PFSK-1 (cell line): ENCODE data around the gene TTC21A.

Experiments used
- FOXP2 ChIP-seq: optimal IDR thresholded peaks from 2 replicates; pipeline ENCODE3; 2011; ENCODE audit warnings: borderline replicate concordance, control low read depth, inconsistent platforms; ENCODE audit not compliant: insufficient read depth; ENCODE audit errors: extremely low read length, extremely low read depth
- POLR2AphosphoS5 ChIP-seq: IDR thresholded peaks from 2 replicates; pipeline ENCODE4 v1.6.1; 2012; ENCODE audit warnings: low read depth, mild to moderate bottlenecking, control low read depth, low read length, moderate library complexity
- SIN3A ChIP-seq: IDR thresholded peaks from 2 replicates; pipeline ENCODE4 v1.6.1; 2012; ENCODE audit warnings: mild to moderate bottlenecking, low read length, moderate library complexity, borderline replicate concordance; ENCODE audit not compliant: insufficient read depth
- TAF1 ChIP-seq: IDR thresholded peaks from 2 replicates; pipeline ENCODE4 v1.6.1; 2012; ENCODE audit warnings: low read length, control low read depth, borderline replicate concordance; ENCODE audit not compliant: insufficient read depth
- TF ChIP-seq, protein P1 (sequence below), 2 experiments: IDR thresholded peaks; 2 replicates each; pipeline versions ENCODE4 v1.6.1 to v1.8.0; 2011 to 2012; ENCODE audit warnings: low read depth in 2 of 2, low read length in 2 of 2, control low read depth in 1 of 2, inconsistent platforms in 1 of 2, mild to moderate bottlenecking in 1 of 2, moderate library complexity in 1 of 2; ENCODE audit not compliant: insufficient read depth in 1 of 2

The TTC21A gene

DNA sequence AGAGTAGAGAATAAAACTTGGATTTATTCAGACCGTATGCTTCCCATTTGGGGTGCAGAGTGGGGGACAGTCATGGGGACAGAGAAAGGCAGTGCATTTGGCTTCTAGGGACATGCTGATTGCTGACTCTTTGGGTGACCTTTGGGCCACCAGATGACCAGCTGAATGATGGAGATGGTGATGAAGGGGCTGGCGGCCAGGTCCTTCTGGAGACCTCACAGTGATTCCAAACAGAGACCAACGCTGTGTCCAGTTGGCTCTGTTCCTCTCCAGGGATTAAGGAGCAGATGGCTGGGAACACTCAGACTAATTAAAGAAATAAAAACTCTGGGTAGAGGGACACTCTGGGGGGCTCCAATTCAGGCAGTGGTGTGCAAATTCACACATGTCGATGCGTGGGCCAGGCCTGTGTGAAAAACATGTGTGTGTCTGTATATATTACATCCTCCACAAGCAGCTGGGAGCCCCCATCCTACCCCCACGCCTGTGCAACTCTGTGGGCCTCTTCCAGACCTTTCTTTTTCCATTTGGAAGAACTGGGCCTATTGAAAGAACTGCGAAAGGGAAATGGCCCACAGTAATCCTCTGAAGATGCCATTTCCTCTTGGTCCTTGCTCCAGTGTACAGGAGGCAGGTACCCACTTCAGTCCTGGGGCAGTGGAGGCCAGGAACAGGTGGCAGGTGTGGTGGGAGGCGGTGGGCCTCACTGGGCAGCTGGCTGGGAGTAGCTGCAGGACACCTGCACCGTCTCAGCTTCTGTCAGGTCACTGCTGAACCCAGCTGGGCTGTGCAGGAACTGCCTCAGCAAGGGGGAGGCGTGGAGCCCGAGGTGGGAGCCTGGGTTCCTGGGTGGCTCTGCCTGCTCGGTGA lies 76.0 kb downstream of the TTC21A start:
- TF ChIP-seq FOXP2 (no peak), POLR2AphosphoS5 (no peak)
- TF ChIP-seq, protein P1, sequence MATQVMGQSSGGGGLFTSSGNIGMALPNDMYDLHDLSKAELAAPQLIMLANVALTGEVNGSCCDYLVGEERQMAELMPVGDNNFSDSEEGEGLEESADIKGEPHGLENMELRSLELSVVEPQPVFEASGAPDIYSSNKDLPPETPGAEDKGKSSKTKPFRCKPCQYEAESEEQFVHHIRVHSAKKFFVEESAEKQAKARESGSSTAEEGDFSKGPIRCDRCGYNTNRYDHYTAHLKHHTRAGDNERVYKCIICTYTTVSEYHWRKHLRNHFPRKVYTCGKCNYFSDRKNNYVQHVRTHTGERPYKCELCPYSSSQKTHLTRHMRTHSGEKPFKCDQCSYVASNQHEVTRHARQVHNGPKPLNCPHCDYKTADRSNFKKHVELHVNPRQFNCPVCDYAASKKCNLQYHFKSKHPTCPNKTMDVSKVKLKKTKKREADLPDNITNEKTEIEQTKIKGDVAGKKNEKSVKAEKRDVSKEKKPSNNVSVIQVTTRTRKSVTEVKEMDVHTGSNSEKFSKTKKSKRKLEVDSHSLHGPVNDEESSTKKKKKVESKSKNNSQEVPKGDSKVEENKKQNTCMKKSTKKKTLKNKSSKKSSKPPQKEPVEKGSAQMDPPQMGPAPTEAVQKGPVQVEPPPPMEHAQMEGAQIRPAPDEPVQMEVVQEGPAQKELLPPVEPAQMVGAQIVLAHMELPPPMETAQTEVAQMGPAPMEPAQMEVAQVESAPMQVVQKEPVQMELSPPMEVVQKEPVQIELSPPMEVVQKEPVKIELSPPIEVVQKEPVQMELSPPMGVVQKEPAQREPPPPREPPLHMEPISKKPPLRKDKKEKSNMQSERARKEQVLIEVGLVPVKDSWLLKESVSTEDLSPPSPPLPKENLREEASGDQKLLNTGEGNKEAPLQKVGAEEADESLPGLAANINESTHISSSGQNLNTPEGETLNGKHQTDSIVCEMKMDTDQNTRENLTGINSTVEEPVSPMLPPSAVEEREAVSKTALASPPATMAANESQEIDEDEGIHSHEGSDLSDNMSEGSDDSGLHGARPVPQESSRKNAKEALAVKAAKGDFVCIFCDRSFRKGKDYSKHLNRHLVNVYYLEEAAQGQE (IDR thresholded peaks at IDR 0.05; ENCODE audit: insufficient read depth in 1 of 2, low read depth in 2 of 2, low read length in 2 of 2): no peak

DNA sequence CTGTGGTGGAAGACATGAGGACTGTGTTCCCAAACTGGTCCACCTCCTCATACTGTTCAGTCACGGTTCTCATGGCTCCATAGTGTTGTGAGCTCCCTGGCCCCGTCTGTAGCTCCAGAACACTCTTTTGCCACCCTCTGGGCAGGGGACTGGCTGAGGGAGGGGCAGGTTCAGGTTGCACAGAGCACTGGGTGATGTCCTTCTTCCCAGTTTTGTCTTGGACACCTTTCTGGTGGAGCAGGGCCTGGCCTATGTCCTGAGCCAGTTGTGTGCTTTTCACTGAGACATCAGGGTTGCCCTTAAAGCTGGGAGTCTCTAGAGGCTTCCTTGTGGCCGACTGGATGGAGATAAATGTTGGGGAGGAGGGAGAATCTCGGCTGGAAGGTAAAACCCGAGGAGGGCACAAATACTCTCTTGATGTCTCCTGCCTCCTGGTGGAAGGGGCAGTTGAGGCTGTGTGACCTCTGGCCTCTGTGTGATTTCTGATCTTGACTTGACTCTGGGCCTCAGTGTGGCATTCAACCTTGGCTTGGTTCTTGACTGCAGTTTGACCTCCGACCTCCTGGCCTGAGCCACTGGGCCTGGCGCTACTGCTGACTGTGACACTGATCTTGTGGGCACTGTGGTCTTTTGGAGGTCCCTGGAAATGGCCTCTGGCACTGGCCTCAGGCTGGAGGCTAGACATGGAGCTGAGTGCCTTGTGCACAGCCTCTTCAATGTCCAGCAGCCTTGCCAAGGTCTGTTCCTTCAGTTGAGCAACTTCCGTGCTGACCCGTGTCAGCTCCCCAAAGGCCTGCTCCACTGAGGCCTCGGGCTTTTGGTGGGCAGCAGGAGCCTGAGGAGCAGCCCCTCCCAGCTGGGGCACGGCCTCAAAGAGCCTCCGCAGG lies 76.8 kb downstream of the TTC21A start:
- TF ChIP-seq TAF1: no peak
- TF ChIP-seq SIN3A: no peak
- TF ChIP-seq FOXP2: no peak
- TF ChIP-seq POLR2AphosphoS5: no peak
- TF ChIP-seq, protein P1 (IDR thresholded peaks at IDR 0.05; ENCODE audit: insufficient read depth in 1 of 2, low read depth in 2 of 2, low read length in 2 of 2): no peak

DNA sequence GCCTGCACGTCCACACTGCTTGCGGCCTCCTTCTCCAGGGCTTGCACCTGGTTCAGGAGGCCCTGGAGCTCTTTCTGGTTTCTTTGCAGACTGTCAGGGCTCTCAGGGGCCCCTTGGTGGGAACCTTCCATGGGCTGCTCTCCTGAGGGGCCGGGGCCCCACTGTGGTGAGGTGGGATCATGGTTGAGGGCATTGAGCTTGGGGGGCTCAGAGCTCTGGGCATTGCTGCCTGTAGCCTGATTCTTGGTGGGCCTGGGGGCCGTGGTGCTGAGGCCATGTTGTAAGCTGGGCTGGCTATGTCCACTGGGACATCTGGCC lies 77.4 kb downstream of the TTC21A start:
- TF ChIP-seq POLR2AphosphoS5 (no peak), SIN3A (no peak)
- TF ChIP-seq, protein P1 (IDR thresholded peaks at IDR 0.05; ENCODE audit: insufficient read depth in 1 of 2, low read depth in 2 of 2, low read length in 2 of 2): no peak

DNA sequence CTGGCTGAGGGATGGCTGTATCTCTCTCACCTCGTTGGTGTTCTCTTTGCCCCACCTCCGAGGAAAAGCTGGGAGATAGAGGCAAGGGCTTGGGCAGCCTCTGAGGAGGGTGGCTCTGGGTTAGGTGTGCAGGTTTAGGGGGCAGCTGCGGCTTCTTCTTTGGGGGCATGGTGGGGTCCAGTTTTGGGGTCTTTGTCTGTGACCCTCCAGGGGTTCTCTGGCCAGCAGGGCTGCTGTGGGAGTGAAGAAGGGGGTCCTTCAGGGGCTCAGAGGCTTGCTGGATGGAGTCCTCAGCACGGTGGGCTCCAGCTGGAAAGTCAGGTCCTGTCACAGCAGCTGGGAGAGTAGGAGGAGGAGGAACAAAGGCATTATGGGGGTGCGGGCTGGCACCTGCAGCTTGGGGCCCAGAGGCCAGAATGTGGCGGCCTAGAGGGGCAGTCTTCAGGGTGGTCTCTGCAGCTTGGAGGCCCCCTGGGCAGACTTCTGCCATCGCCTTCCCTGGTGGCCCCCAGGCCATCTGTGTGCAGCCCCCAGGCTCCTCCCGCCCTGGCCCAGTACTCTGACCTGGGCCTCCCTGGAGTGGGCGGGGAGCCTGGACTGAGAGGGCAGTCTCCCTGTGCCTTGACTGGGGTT lies 78.0 kb downstream of the TTC21A start:
- no peak for TF ChIP-seq SIN3A
- no peak for TF ChIP-seq POLR2AphosphoS5
- TF ChIP-seq FOXP2: no peak
- no peak for TF ChIP-seq TAF1
- TF ChIP-seq, protein P1 (IDR thresholded peaks at IDR 0.05; ENCODE audit: insufficient read depth in 1 of 2, low read depth in 2 of 2, low read length in 2 of 2): no peak
